Psoas muscle (tissue), 8 donors: ENCODE data around the gene OR2V2. TPM values are rescaled to one million over a fixed set of nuclear protein-coding genes. Genes with fewer than 3 reads are reported as not detected.
"Not testable (repeated sequence)": the region's sequence is repeated elsewhere in the genome, so short reads cannot be mapped to it uniquely, and the experiment has no call there.

Experiments used
- ATAC-seq, 4 donors: fragments of 200-7000 bp; cut with Tn5 transposase; one replicate each; pipeline ENCODE4 v1.9.1; 2020; ENCODE audit warnings: moderate library complexity in 3 of 4, mild to moderate bottlenecking in 2 of 4
- DNase-seq, 2 donors: peaks; one replicate each; pipeline ENCODE4 v3.0.0-alpha.2; 2020
- H3K27ac ChIP-seq: fragments of 200-600 bp; one replicate; pipeline ENCODE4 v1.8.0; 2022
- H3K27me3 ChIP-seq, 3 donors: fragments of 200-600 bp in 1 of 3; one replicate each; pipeline versions ENCODE4 v1.6.1 to v1.8.0; 2013 to 2022; ENCODE audit warnings: low read length in 2 of 3, mild to moderate bottlenecking in 2 of 3, moderate library complexity in 1 of 3; ENCODE audit not compliant: insufficient read depth in 3 of 3
- H3K36me3 ChIP-seq, 2 donors: fragments of 200-600 bp in 1 of 2; one replicate each; pipeline versions ENCODE4 v1.6.1 to v1.8.0; 2013 to 2022; ENCODE audit warnings: low read depth in 1 of 2, mild to moderate bottlenecking in 1 of 2, moderate library complexity in 1 of 2; ENCODE audit not compliant: insufficient read depth in 1 of 2
- H3K4me1 ChIP-seq: fragments of 200-600 bp; one replicate; pipeline ENCODE4 v1.8.0; 2022
- H3K4me3 ChIP-seq: fragments of 200-600 bp; one replicate; pipeline ENCODE4 v1.8.0; 2022; ENCODE audit warnings: mild to moderate bottlenecking
- H3K9me3 ChIP-seq: fragments of 200-600 bp; one replicate; pipeline ENCODE4 v1.8.0; 2022
- WGBS, 3 donors: extraction: QIAGEN DNeasy Blood & Tissue Kit; methylation state at CpG; one replicate each; pipeline versions ENCODE4 v1.1.6 to v1.1.7; 2013; 5-methylcytosine and 5-hydroxymethylcytosine counted together
- intact Hi-C, 2 donors: fragments of 100-400 bp; cut with DNase I; formaldehyde crosslinking; loops; one replicate each; pipeline versions ENCODE4 v1.11.0 to v1.14.2; 2022
- polyA plus RNA-seq, 3 donors: library from polyadenylated mRNA; stranded (reverse); fragments of 200-250 nt; gene quantifications; one replicate each; pipeline ENCODE4 v1.2.3, GENCODE V29; 2013
- total RNA-seq, 4 donors: library from RNA; stranded (reverse); fragmentation: NEBNext Ultra II Directional in 2 of 4; extraction: Animal tissue kit (Norgen Biotek cat#: 25700) in 2 of 4; gene quantifications; one replicate each; pipeline versions ENCODE4 v1.2.1 to v1.2.4, GENCODE V29; 2021 to 2023
- TF ChIP-seq, protein P1 (sequence below): fragments of 200-600 bp; IDR thresholded peaks from one replicate; pipeline ENCODE4 v1.8.0; 2022; ENCODE audit warnings: antibody characterized with exemption
- donor health status: healthy with polysubstance abuse.
- donor health status: DM: no; HTN: no; CAD: no; lungs with moderate emphysema.
- donor health status: Bipolar disorder and iron deficiency.
- donor health status: healthy.
- donor health status: DM: yes; HTN: yes; CAD: no.
- donor health status: DM: no; HTN: no; CAD: no.
- donor health status: DM: no; HTN: no; CAD: no.
- donor health status: DM: yes; HTN: yes; CAD: no.

OR2V2 gene
- total and polyA plus RNA-seq, 7 donors = not detected

- H3K36me3 ChIP-seq = no peaks in the 10 kb centered on the region
- H3K9me3 ChIP-seq = no peaks in the 10 kb centered on the region
- no peak overlapping the region for H3K27ac ChIP-seq
- H3K27me3 ChIP-seq = peaks cover 0 to 91% (median 23%) of the 10 kb centered on the region in 3 donors
- TF ChIP-seq, protein P1, sequence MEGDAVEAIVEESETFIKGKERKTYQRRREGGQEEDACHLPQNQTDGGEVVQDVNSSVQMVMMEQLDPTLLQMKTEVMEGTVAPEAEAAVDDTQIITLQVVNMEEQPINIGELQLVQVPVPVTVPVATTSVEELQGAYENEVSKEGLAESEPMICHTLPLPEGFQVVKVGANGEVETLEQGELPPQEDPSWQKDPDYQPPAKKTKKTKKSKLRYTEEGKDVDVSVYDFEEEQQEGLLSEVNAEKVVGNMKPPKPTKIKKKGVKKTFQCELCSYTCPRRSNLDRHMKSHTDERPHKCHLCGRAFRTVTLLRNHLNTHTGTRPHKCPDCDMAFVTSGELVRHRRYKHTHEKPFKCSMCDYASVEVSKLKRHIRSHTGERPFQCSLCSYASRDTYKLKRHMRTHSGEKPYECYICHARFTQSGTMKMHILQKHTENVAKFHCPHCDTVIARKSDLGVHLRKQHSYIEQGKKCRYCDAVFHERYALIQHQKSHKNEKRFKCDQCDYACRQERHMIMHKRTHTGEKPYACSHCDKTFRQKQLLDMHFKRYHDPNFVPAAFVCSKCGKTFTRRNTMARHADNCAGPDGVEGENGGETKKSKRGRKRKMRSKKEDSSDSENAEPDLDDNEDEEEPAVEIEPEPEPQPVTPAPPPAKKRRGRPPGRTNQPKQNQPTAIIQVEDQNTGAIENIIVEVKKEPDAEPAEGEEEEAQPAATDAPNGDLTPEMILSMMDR = no peak
- DNase-seq (no peak), ATAC-seq (no peak)
- H3K4me3 ChIP-seq = no peak overlapping the region
- intact Hi-C loops = no loop called here
- no peaks in the 10 kb centered on the region for H3K4me1 ChIP-seq
- 50 to 57% (median 53%) methylated on average over 14 of the region's 14 CpGs for WGBS, 3 donors
These were observed 21.3 kb downstream of the OR2V2 start for GRCh38 chr5:181168595-181169118.

DNA sequence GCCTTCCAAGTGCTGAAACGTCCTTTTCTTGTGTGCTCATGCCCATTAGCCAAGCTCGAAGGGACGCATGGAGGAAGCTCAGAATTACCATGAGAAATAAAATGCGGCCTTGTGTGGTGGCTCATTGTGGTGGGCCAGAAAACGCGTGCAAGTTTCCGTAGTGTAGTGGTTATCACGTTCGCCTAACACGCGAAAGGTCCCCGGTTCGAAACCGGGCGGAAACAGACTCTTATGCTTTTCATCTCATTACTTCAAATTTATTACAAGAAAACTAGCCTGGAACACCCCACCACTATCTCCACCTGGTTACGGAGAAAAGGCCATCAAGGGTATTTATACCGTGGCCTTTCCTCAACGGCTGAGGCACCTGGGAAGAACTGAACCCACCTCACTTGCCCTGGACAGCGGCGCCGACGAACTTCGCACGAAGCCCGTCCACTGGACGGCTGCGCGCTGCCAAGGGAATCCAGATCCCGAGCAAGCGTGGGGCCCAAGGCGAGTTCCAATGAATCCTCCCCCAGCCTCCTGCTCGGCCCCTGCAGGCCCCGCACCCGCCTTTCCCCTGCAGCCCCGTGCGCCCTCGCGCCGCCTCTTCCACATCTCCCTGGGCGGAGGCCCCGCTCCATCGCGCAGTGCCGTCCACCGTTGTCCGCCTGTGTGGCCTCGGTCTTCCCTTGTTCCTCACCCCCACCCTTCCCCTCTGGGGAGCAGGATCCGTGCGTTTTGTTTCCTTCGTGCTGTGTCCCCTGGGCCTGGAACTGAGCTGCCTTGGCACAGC, 22.3 kb downstream of the OR2V2 start:
- H3K4me1 ChIP-seq, H3K4me3 ChIP-seq, intact Hi-C loops, H3K9me3 ChIP-seq, H3K36me3 ChIP-seq, H3K27ac ChIP-seq: not testable (repeated sequence)
- DNase-seq (peak; percentile 40 to 66), ATAC-seq (peak in 3 of 4 donors; percentile 51 to 54 (median 53))
- peaks cover 0 to 95% (median 27%) of the 10 kb centered on the region in 3 donors for H3K27me3 ChIP-seq
- WGBS, 3 donors = 10 to 15% (median 11%) methylated on average over 42 to 50 of the region's 50 CpGs

- intact Hi-C loops = no loop called here
- Histone ChIP-seq H3K27ac (no peak overlapping the region), H3K4me3 (no peak overlapping the region), H3K9me3 (no peaks in the 10 kb centered on the region), H3K36me3 (no peaks in the 10 kb centered on the region), H3K27me3 (peaks cover 0 to 99% (median 27%) of the 10 kb centered on the region in 3 donors), H3K4me1 (no peaks in the 10 kb centered on the region)
- ATAC-seq = peak in 2 of 4 donors; percentile 11 to 19
- 14 to 22% (median 22%) methylated on average over 33 of the region's 33 CpGs for WGBS, 3 donors
- TF ChIP-seq, protein P1 = no peak
- no peak for DNase-seq
These were observed 22.9 kb downstream of the OR2V2 start for GRCh38 chr5:181170237-181170825.

DNA sequence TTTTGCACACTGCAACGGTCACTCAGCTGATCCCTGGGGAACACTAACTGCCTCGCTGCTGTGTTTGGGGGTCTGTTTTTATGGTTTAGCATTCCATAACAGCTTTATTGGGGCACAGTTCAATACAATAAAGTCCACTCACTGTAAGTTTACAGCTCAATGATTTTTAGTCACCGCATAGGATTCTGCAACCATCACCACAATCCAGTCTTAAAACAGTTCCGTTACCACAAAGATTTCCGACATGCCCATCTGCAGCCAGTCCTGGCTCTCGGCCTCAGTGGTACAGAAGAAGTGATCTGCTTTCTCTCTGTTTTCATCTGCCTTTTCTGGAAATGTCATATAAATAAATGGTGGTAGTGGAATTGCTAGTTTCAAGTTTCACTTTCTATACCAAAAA, 23.6 kb downstream of the OR2V2 start:
- Histone ChIP-seq H3K27me3 (peaks cover 0 to 99% (median 27%) of the 10 kb centered on the region in 3 donors), H3K4me1 (no peaks in the 10 kb centered on the region), H3K9me3 (no peaks in the 10 kb centered on the region), H3K27ac (no peak overlapping the region), H3K4me3 (no peak overlapping the region), H3K36me3 (no peaks in the 10 kb centered on the region)
- TF ChIP-seq, protein P1 = no peak
- DNase-seq (no peak), ATAC-seq (no peak)
- WGBS, 3 donors = 52 to 57% (median 56%) methylated on average over 6 of the region's 6 CpGs
- intact Hi-C loops = no loop called here

DNA sequence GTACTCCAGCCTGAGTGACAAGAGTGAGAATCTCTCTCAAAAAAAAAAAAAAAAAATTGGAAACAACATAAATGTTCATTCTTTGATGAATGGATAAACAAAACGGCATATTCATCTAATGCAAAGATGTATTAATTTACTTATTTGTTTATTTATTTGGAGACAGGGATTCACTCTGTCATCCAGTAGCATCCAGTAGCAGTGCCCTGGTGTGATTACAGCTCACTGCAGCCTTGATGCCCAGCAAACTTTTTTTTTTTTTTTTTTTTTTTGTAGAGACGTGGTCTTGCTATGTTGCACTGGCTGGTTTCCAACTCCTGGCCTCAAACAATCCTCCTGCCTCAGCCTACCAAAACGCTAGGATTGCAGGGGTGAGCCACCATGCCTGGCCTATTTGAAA, 24.4 kb downstream of the OR2V2 start:
- no peak for ATAC-seq
- Histone ChIP-seq H3K4me1 (no peaks in the 10 kb centered on the region), H3K27me3 (peaks cover 0 to 98% (median 27%) of the 10 kb centered on the region in 3 donors), H3K36me3 (no peaks in the 10 kb centered on the region), H3K4me3 (no peak overlapping the region), H3K27ac (no peak overlapping the region), H3K9me3 (no peaks in the 10 kb centered on the region)
- intact Hi-C loops = no loop called here
- peak in 1 of 2 donors; percentile 6 for DNase-seq
- TF ChIP-seq, protein P1 = no peak
- WGBS, 3 donors = 46 to 55% (median 54%) methylated on average over 3 of the region's 3 CpGs
